HCT116 (cell line): ENCODE data around the gene HERC6. TPM values are rescaled to one million over a fixed set of nuclear protein-coding genes. Genes with fewer than 3 reads are reported as not detected.

ENCODE experiments used
- ATAC-seq: fragments of 200-7000 bp; cut with Tn5 transposase; 2 replicates; pipeline ENCODE4 v1.9.1; 2020; ENCODE audit warnings: mild to moderate bottlenecking, moderate library complexity
- BruUV-seq: library from RNA; stranded (reverse); fragments of 400-500 nt; replicated peaks from 2 replicates; lab custom pipeline; 2021; lab: Mats Ljungman, UMichigan
- CTCF ChIA-PET: fragments of 300-600 bp; sonication (Branson Sonifier 250); formaldehyde crosslinking; loops from one replicate; lab custom pipeline; 2021; ENCODE audit warnings: antibody characterized with exemption; lab: Charles Lee
- POLR2A ChIA-PET: fragments of 300-600, 350-600 bp; sonication (Branson Sonifier 250); formaldehyde crosslinking; loops from one replicate; lab custom pipeline; 2021; ENCODE audit warnings: antibody characterized with exemption; lab: Charles Lee
- RAD21 ChIA-PET, 2 experiments: fragments of 300-600 bp; sonication (Branson Sonifier 250); formaldehyde crosslinking; loops; one replicate each; lab custom pipeline; 2023; ENCODE audit warnings: low total read pairs in 2 of 2; ENCODE audit not compliant: uncharacterized antibody in 2 of 2, unreplicated experiment in 2 of 2, low non-redundant PET in 1 of 2; lab: Charles Lee
- DNase-seq: peaks from one replicate; pipeline ENCODE4 v3.0.0-alpha.2; 2010; ENCODE audit warnings: low read depth, low spot score
- H2AFZ ChIP-seq: fragments of 200-600 bp; shearing (Covaris generic), sonication (generic); 2 replicates; pipeline ENCODE4 v1.6.1; 2017; ENCODE audit warnings: low read depth, mixed run types, mixed read lengths, antibody characterized with exemption, low read length; ENCODE audit not compliant: poor library complexity, severe bottlenecking
- H3K27ac ChIP-seq: 2 replicates; pipeline ENCODE4 v1.5.1; 2012; ENCODE audit warnings: low read depth, low read length
- H3K27me3 ChIP-seq: fragments of 200-600 bp; sonication (generic); 2 replicates; pipeline ENCODE4 v1.6.1; 2016; ENCODE audit warnings: mixed run types, low read length, mixed read lengths; ENCODE audit not compliant: insufficient read depth
- H3K36me3 ChIP-seq, 2 experiments: fragments of 200-500 bp in 1 of 2; fragments of 200-600 bp in 1 of 2; sonication (Bioruptor generic) in 1 of 2; sonication (generic) in 1 of 2; 2 replicates each; pipeline versions ENCODE4 v1.5.1 to v1.6.1; 2014 to 2016; ENCODE audit warnings: low read length in 2 of 2, inconsistent platforms in 1 of 2, mixed read lengths in 1 of 2, mixed run types in 1 of 2; ENCODE audit not compliant: insufficient read depth in 2 of 2, control insufficient read depth in 1 of 2
- H3K4me1 ChIP-seq, 2 experiments: fragments of 200-600 bp in 1 of 2; sonication (generic) in 1 of 2; 2 replicates each; pipeline versions ENCODE4 v1.5.1 to v1.6.1; 2012 to 2017; ENCODE audit warnings: low read length in 2 of 2, inconsistent platforms in 1 of 2, mild to moderate bottlenecking in 1 of 2, mixed read lengths in 1 of 2, mixed run types in 1 of 2, moderate library complexity in 1 of 2; ENCODE audit not compliant: insufficient read depth in 2 of 2, control insufficient read depth in 1 of 2
- H3K4me2 ChIP-seq: fragments of 200-600 bp; sonication (generic); 2 replicates; pipeline ENCODE4 v1.6.1; 2017; ENCODE audit warnings: mixed run types, low read length, mixed read lengths
- H3K4me3 ChIP-seq, 2 experiments: fragments of 200-600 bp in 1 of 2; sonication (generic) in 1 of 2; replicated peaks in 1 of 2; 2 replicates each; pipeline ENCODE4 v1.5.1; 2011 to 2016; ENCODE audit warnings: low read length in 2 of 2, control low read depth in 1 of 2, low read depth in 1 of 2, mild to moderate bottlenecking in 1 of 2, mixed read lengths in 1 of 2, mixed run types in 1 of 2
- H3K79me2 ChIP-seq: fragments of 200-600 bp; sonication (generic); 2 replicates; pipeline ENCODE4 v1.6.1; 2017; ENCODE audit warnings: mild to moderate bottlenecking, mixed run types, low read length, moderate library complexity, mixed read lengths; ENCODE audit not compliant: insufficient read depth
- H3K9ac ChIP-seq: fragments of 200-600 bp; sonication (generic); 2 replicates; pipeline ENCODE4 v1.6.1; 2016; ENCODE audit warnings: low read length, mixed read lengths
- H3K9me2 ChIP-seq: fragments of 200-600 bp; sonication (generic), shearing (Covaris generic); 2 replicates; pipeline ENCODE4 v1.6.1; 2017; ENCODE audit warnings: mixed run types, mild to moderate bottlenecking, moderate library complexity; ENCODE audit not compliant: insufficient read depth
- H3K9me3 ChIP-seq, 2 experiments: fragments of 200-500 bp in 1 of 2; fragments of 200-600 bp in 1 of 2; sonication (Bioruptor generic) in 1 of 2; sonication (generic) in 1 of 2; 2 replicates each; pipeline ENCODE4 v1.6.1; 2014 to 2017; ENCODE audit warnings: low read length in 2 of 2, mixed read lengths in 2 of 2, inconsistent platforms in 1 of 2, low read depth in 1 of 2, mild to moderate bottlenecking in 1 of 2, mixed run types in 1 of 2, moderate library complexity in 1 of 2; ENCODE audit not compliant: control insufficient read depth in 1 of 2, insufficient read depth in 1 of 2
- H4K20me1 ChIP-seq: fragments of 200-600 bp; sonication (generic), shearing (Covaris generic); 2 replicates; pipeline ENCODE4 v1.6.1; 2017; ENCODE audit warnings: mixed run types, mild to moderate bottlenecking, moderate library complexity; ENCODE audit not compliant: insufficient read depth
- ATF3 ChIP-seq: IDR thresholded peaks from 2 replicates; pipeline ENCODE4 v1.6.1; 2012
- CBX3 ChIP-seq: IDR thresholded peaks from 2 replicates; pipeline ENCODE4 v1.6.1; 2012; ENCODE audit warnings: low read depth
- CTCF ChIP-seq, 3 experiments: fragments of 200-600 bp in 1 of 3; sonication (generic) in 1 of 3; IDR thresholded peaks in 2 of 3; conservative IDR thresholded peaks in 1 of 3; 2 replicates each; pipeline ENCODE4 v1.5.1; 2012 to 2017; ENCODE audit warnings: low read depth in 2 of 3, low read length in 2 of 3, antibody characterized with exemption in 1 of 3, borderline replicate concordance in 1 of 3, control low read depth in 1 of 3, mild to moderate bottlenecking in 1 of 3, mixed read lengths in 1 of 3, mixed run types in 1 of 3, moderate library complexity in 1 of 3; ENCODE audit not compliant: insufficient read depth in 1 of 3
- EGR1 ChIP-seq: IDR thresholded peaks from 2 replicates; pipeline ENCODE4 v1.6.1; 2012; ENCODE audit warnings: low read depth
- JUND ChIP-seq: IDR thresholded peaks from 2 replicates; pipeline ENCODE4 v1.6.1; 2012
- POLR2A ChIP-seq: IDR thresholded peaks from 2 replicates; pipeline ENCODE4 v1.7.0; 2011; ENCODE audit warnings: borderline replicate concordance; ENCODE audit not compliant: insufficient read depth, insufficient read length; ENCODE audit errors: extremely low read depth
- POLR2AphosphoS5 ChIP-seq: IDR thresholded peaks from 2 replicates; pipeline ENCODE4 v1.6.1; 2011; ENCODE audit warnings: mild to moderate bottlenecking, low read depth, low read length, moderate library complexity
- RAD21 ChIP-seq: IDR thresholded peaks from 2 replicates; pipeline ENCODE4 v1.6.1; 2012; ENCODE audit warnings: low read depth, mild to moderate bottlenecking
- SP1 ChIP-seq: IDR thresholded peaks from 2 replicates; pipeline ENCODE4 v1.6.1; 2012; ENCODE audit warnings: low read depth
- YY1 ChIP-seq: IDR thresholded peaks from 2 replicates; pipeline ENCODE4 v1.6.1; 2011; ENCODE audit warnings: low read length, low read depth, moderate library complexity, mild to moderate bottlenecking; ENCODE audit not compliant: insufficient replicate concordance; ENCODE audit errors: extremely low read depth
- ZNF274 ChIP-seq: fragments of 200-500 bp; sonication (Bioruptor generic); IDR thresholded peaks from 2 replicates; pipeline ENCODE4 v1.6.1; 2014; ENCODE audit warnings: mild to moderate bottlenecking, low read depth, low read length, inconsistent platforms
- intact Hi-C: fragments of 100-400 bp; cut with micrococcal nuclease; formaldehyde crosslinking; loops from 2 replicates; pipeline ENCODE4 v1.10.0; 2022
- total RNA-seq: library from RNA; stranded (reverse); gene quantifications from one replicate; pipeline ENCODE4 v1.2.1, GENCODE V29; 2021; ENCODE audit not compliant: unreplicated experiment
- TF ChIP-seq, protein P1 (sequence below): IDR thresholded peaks from 2 replicates; pipeline ENCODE4 v1.6.1; 2012; ENCODE audit warnings: low read depth

HERC6 gene
- total RNA-seq, 1 experiment from 2014 or later = 4.9 TPM

- intact Hi-C loops = loop anchor here (2.0 kb wide), 1 partner anchor 147 kb away; no protein-coding TSS in a partner anchor
- no peak overlapping the region for H3K4me3 ChIP-seq
- H3K9me2 ChIP-seq = no peaks in the 10 kb centered on the region
- no peak overlapping the region for H3K27ac ChIP-seq
- H2AFZ ChIP-seq = no peak overlapping the region
- ATAC-seq = no peak
- TF ChIP-seq ATF3 = no peak
- TF ChIP-seq ZNF274 = no peak
- no peak for TF ChIP-seq EGR1
- no peak for TF ChIP-seq JUND
- TF ChIP-seq CBX3 = no peak
- no peak for TF ChIP-seq SP1
- no peak for TF ChIP-seq CTCF (IDR thresholded peaks at IDR 0.05 in 2 of 3, conservative IDR thresholded peaks at IDR 0.05 in 1 of 3; ENCODE audit: borderline replicate concordance in 1 of 3, insufficient read depth in 1 of 3, low read depth in 2 of 3, low read length in 2 of 3)
- TF ChIP-seq RAD21 = no peak
- TF ChIP-seq, protein P1, sequence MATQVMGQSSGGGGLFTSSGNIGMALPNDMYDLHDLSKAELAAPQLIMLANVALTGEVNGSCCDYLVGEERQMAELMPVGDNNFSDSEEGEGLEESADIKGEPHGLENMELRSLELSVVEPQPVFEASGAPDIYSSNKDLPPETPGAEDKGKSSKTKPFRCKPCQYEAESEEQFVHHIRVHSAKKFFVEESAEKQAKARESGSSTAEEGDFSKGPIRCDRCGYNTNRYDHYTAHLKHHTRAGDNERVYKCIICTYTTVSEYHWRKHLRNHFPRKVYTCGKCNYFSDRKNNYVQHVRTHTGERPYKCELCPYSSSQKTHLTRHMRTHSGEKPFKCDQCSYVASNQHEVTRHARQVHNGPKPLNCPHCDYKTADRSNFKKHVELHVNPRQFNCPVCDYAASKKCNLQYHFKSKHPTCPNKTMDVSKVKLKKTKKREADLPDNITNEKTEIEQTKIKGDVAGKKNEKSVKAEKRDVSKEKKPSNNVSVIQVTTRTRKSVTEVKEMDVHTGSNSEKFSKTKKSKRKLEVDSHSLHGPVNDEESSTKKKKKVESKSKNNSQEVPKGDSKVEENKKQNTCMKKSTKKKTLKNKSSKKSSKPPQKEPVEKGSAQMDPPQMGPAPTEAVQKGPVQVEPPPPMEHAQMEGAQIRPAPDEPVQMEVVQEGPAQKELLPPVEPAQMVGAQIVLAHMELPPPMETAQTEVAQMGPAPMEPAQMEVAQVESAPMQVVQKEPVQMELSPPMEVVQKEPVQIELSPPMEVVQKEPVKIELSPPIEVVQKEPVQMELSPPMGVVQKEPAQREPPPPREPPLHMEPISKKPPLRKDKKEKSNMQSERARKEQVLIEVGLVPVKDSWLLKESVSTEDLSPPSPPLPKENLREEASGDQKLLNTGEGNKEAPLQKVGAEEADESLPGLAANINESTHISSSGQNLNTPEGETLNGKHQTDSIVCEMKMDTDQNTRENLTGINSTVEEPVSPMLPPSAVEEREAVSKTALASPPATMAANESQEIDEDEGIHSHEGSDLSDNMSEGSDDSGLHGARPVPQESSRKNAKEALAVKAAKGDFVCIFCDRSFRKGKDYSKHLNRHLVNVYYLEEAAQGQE = no peak
- TF ChIP-seq POLR2AphosphoS5 = no peak
- no peak for TF ChIP-seq POLR2A
- TF ChIP-seq YY1 = no peak
- H3K9me3 ChIP-seq = no peaks in the 10 kb centered on the region
- no peaks in the 10 kb centered on the region for H3K4me1 ChIP-seq
- H4K20me1 ChIP-seq = no peaks in the 10 kb centered on the region
- ChIA-PET CTCF (interaction anchor here (1.4 kb wide), 1 partner anchor 11 kb away, joined by 3 read pairs; the partner anchor contains the start of gene HERC6), RAD21 (no interaction called here), POLR2A (no interaction called here)
- no peaks in the 10 kb centered on the region for H3K36me3 ChIP-seq
- no peak for DNase-seq
- no peaks in the 10 kb centered on the region for H3K27me3 ChIP-seq
- no peaks in the 10 kb centered on the region for H3K79me2 ChIP-seq
- no peak overlapping the region for H3K9ac ChIP-seq
- BruUV-seq = no TSS peak
- H3K4me2 ChIP-seq = no peak overlapping the region
Observed at GRCh38 chr4:88367826-88368225, 10.8 kb upstream of the HERC6 start.
